SH-SY5Y (cell line): ENCODE results near the gene MED25.

Experiments
- GATA2 ChIP-seq: IDR thresholded peaks from 2 replicates; pipeline ENCODE4 v1.6.1; 2011; ENCODE audit warnings: mild to moderate bottlenecking, low read depth, low read length
- GATA3 ChIP-seq: IDR thresholded peaks from 2 replicates; pipeline ENCODE4 v1.6.1; 2011; ENCODE audit warnings: low read depth, mild to moderate bottlenecking, low read length, moderate library complexity

DNA sequence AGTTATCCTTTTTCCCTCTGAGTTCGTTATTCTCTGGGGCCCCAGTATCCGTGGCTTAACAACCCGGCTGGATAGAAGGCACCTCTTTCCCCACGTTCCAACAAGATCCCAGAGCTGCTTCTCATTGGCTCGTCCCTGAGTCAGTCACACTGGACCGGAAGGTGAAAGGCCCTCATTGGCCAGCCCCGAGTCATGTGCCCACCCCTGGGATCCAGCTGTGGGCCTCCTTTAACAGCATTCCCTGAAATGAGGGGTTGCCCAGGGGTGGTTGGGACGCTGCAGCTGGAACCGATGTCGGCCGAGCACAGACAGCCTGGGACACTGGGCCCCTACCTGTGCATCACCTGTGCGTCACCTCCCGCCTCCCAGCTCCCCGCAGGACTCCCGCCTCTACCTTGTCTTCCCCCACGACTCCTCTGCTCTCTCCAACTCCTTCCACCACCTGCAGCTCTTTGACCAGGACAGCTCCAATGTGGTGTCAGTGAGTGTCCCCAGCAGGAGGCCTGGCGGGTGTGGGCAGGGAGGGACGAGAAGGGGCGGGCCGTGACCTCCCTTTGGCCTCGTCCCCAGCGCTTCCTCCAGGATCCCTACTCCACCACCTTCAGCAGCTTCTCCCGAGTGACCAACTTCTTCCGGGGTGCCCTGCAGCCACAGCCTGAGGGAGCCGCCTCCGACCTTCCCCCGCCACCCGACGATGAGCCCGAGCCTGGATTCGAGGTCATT is 63.7 kb downstream of the MED25 start:
- no peak for TF ChIP-seq GATA2
- no peak for TF ChIP-seq GATA3
